Kidney epithelial cell (primary cell): ENCODE data around the gene EDC3. TPM values are rescaled to one million over a fixed set of nuclear protein-coding genes. Genes with fewer than 3 reads are reported as not detected.

Experiments
- DNase-seq: peaks from one replicate; pipeline ENCODE4 v3.0.0-alpha.2; 2010; ENCODE audit warnings: low read depth
- H3K27me3 ChIP-seq: 2 replicates; pipeline ENCODE4 v1.6.0; 2011; ENCODE audit warnings: low read length; ENCODE audit not compliant: control insufficient read depth, insufficient read depth
- H3K36me3 ChIP-seq: 2 replicates; pipeline ENCODE4 v1.5.1; 2011; ENCODE audit warnings: low read length; ENCODE audit not compliant: control insufficient read depth, insufficient read depth
- H3K4me3 ChIP-seq: 2 replicates; pipeline ENCODE4 v1.5.1; 2011; ENCODE audit warnings: low read depth, mild to moderate bottlenecking, control low read depth, low read length
- CTCF ChIP-seq: IDR thresholded peaks from 2 replicates; pipeline ENCODE4 v1.5.1; 2011; ENCODE audit warnings: mild to moderate bottlenecking, moderate library complexity, low read length, control low read depth, inconsistent platforms; ENCODE audit not compliant: insufficient read depth, poor library complexity, severe bottlenecking
- total RNA-seq: library from RNA; depleted of rRNA; stranded (reverse); fragments of >200 nt; gene quantifications from 2 replicates; pipeline ENCODE4 v1.2.3, GENCODE V29; 2015

The EDC3 gene
- total RNA-seq, 1 donor from 2014 or later, result 15.3 TPM

GRCh38 chr15:74595271-74595670 lies 100.6 kb downstream of the EDC3 start:
- Histone ChIP-seq H3K4me3 (no peak overlapping the region), H3K27me3 (no peaks in the 10 kb centered on the region), H3K36me3 (peaks cover 3% of the 10 kb centered on the region)
- DNase-seq, result no peak
- TF ChIP-seq CTCF, result no peak

- DNase-seq, result no peak
- TF ChIP-seq CTCF, result no peak
- Histone ChIP-seq H3K4me3 (no peak overlapping the region), H3K27me3 (no peaks in the 10 kb centered on the region), H3K36me3 (peaks cover 3% of the 10 kb centered on the region)
Observed at GRCh38 chr15:74594455-74594854, 101.4 kb downstream of the EDC3 start.

GRCh38 chr15:74593122-74593521 lies 102.7 kb downstream of the EDC3 start:
- Histone ChIP-seq H3K4me3 (no peak overlapping the region), H3K36me3 (peaks cover 3% of the 10 kb centered on the region), H3K27me3 (no peaks in the 10 kb centered on the region)
- no peak for DNase-seq
- TF ChIP-seq CTCF, result no peak

GRCh38 chr15:74592222-74592621 lies 103.6 kb downstream of the EDC3 start:
- no peak overlapping the region for H3K4me3 ChIP-seq

GRCh38 chr15:74589826-74590225 lies 106.0 kb downstream of the EDC3 start:
- H3K4me3 ChIP-seq, result no peak overlapping the region
- DNase-seq, result no peak
- no peaks in the 10 kb centered on the region for H3K27me3 ChIP-seq
- peaks cover 3% of the 10 kb centered on the region for H3K36me3 ChIP-seq
- TF ChIP-seq CTCF, result no peak

More at GRCh38 chr15:74592222-74592621, 103.6 kb downstream of the EDC3 start:
- no peak for DNase-seq
- Histone ChIP-seq H3K27me3 (no peaks in the 10 kb centered on the region), H3K36me3 (peaks cover 3% of the 10 kb centered on the region)
- no peak for TF ChIP-seq CTCF

GRCh38 chr15:74585857-74586256 lies 110.0 kb downstream of the EDC3 start:
- H3K27me3 ChIP-seq, result no peaks in the 10 kb centered on the region
- no peak for TF ChIP-seq CTCF
- H3K4me3 ChIP-seq, result no peak overlapping the region
- DNase-seq, result no peak
- H3K36me3 ChIP-seq, result no peaks in the 10 kb centered on the region
